ENCODE measurements around the gene PTPN23. TPM values are rescaled to one million over a fixed set of nuclear protein-coding genes. Genes with fewer than 3 reads are reported as not detected.
A peak's percentile ranks its signal among the peaks of the same experiment; 100 is the strongest.
"Not testable (repeated sequence)": the region's sequence is repeated elsewhere in the genome, so short reads cannot be mapped to it uniquely, and the experiment has no call there.

The PTPN23 gene
- total RNA-seq, 1 donor from 2014 or later = 20.4 TPM

DNA sequence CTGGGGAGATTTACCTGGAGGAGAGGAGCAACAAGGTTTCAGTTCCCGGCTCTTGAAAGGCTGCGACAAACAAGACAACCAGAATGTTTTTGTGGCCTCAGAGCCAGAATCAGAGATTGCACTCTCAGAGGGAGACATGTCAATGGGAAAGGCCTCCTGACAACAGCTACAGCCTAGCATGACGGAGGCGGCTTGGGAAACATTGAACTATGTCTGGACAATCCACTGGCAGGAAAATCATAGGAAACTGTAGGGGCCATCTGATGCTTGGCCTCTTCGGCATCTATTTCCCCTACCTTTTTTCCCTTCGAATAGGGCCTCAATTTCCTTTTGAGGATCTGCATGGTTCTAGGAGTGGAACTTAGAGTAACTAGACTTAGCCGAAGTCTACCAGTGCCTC lies 13.2 kb upstream of the PTPN23 start:
- DNase-seq (ENCODE audit: low spot score) (no peak), ATAC-seq (no peak)

GRCh38 chr3:47370020-47370419 lies 10.8 kb upstream of the PTPN23 start:
- not testable (repeated sequence) for DNase-seq (ENCODE audit: low spot score); ATAC-seq

DNA sequence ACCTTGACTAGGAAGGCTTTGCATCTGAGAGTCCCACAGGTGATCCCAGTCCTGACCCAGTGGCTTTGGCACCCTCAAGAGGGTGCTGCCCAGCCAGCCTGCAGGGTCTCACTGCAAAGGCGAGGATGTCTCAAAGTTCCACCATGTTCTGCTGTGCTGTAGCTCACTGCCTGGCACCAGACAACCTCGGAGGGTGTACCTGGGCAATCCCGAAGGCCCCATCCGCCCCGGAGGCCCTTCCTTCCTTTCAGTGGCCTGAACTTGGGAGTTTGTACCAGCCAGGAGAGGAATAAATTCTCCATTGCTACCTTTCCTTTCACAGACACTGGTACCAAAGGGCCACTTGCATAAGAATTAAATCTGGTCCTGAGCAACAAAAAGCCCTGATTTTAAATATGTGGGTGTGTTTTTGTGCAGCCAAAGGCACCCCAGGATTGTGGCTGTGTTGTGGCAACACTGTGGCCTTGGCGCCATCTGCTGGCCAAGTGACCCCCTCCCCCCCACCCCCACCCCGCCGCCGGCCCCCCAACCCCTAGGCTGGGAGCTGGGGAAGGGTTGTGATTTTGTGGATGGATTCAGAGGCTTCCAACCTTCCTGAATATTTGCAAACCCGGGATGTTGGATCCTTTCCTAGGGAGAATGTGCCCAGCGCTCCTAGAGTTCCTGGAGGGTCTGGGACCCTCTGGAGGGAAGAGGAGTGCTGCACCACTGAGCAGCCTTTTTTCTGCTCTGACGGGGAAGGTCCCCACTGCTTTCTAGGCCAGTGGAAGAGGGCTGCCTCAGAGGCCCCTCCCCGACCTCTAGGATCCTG lies 9.7 kb upstream of the PTPN23 start:
- ATAC-seq = peak; percentile 61
- no peak for DNase-seq (ENCODE audit: low spot score)

GRCh38 chr3:47374587-47374986 lies 6.2 kb upstream of the PTPN23 start:
- no peak for ATAC-seq

DNA sequence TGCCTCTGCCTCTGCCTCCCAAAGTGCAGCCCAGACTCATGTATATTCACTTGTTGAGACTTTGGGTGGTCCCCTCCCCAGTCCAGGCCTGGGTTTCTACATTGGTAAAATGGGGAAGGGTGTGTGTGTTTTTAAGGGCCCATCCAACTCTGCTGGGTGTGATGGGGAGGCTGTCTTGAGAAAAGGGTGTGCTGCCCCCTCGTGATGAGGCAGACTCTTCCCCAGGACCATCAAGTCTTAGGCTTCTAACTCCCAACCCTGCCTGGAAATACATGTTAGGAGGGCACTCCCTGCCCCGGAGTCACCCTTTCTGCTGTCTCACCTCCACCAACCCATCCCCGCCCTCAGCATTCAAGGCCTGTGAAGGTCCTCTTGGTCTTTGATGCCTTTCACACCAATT lies 4.4 kb upstream of the PTPN23 start:
- DNase-seq (ENCODE audit: low spot score) = no peak
- ATAC-seq = no peak

More at GRCh38 chr3:47374587-47374986, 6.2 kb upstream of the PTPN23 start:
- DNase-seq (ENCODE audit: low spot score) = no peak

DNA sequence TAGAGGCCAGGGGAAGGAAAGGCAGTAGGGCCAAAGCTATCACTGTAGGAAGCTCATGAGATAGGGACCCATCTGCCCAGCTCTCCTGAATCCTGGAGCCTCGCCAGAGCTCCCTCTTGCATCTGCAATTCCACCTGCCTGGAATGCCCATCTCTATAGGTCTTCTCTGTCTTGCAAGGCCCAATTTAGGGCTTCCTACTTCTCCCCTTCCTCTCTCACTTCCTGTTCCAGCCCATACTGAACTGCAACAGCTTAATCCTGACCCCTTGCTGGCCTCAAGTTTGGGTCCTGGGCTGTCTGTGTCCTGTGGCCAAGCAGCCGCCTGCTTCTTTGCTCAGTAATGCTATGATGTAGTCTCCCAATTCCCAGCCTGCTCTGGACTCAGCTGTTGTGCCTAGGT lies 3.6 kb upstream of the PTPN23 start:
- DNase-seq (ENCODE audit: low spot score) = no peak
- no peak for ATAC-seq

DNA sequence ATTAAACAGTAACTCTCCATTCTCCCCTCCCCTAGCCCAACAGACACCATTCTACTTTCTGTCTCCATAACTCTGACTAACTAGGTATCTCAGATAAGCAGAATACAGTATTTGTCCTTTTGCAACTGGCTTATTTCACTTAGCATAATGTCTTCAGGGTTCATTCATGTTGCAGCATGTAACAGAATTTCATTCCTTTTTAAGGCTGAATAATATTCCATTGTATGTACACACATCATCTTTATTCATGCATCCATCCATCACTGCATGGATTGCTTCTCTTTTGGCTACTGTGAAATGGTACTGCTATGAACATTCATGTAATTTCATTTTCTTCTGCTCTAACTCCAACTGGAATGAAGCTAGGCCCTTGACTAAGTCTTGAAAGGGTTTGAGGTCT lies 2.0 kb upstream of the PTPN23 start:
- ATAC-seq = no peak
- DNase-seq (ENCODE audit: low spot score) = no peak

DNA sequence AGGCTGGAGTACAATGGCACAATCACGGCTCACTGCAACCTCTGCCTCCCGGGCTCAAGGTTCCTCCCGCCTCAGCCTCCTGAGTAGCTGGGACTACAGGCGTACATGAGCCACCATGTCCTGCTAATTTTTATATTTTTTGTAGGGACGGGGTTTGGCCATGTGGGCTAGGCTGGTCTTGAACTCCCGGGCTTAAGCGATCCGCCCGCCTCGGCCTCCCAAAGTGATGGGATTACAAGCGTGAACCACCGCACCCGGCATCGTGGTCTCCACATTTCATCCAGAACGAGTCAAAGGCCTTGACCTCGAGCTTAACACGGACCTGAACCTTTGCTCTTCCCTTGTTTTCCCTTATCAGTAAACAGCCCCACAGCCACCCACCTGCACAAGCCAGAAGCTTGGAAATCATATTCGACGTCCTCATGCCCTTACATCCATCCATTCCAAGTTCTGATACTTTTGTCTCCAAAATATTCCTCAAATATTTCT lies 1.4 kb upstream of the PTPN23 start:
- ATAC-seq (peak; percentile 12), DNase-seq (ENCODE audit: low spot score) (peak; percentile 60)

DNA sequence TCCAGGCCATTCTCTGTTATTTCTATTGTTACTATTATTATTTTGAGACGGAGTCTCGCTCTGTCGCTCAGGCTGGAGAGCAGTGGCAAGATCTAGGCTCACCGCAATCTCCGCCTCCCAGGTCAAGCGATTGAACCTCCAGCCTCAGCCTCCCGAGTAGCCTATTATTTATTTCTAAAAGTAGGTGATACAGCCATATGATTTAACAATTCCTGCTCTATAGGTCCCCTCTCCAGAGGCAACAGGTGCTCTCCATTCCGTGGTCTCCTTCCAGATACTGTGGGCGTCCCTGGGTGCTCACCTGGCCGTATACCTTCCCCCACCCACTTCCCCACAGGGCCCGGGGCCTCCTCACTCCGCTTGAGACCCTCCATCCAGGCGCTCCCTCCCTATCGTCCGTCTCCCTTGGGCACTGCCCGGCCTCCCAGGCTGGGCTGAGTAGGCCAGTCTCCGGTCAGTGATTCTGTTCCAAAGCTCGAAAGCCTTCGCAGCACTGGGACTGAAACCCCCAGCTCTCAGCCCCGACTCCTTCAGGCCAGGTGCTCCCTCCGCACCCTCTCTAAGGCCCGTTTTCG lies 708 bp upstream of the PTPN23 start:
- no peak for ATAC-seq

GRCh38 chr3:47381317-47382157 lies 716 bp downstream of the PTPN23 start:
- ATAC-seq (peak; percentile 67), DNase-seq (ENCODE audit: low spot score) (peak; percentile 83)

More for the DNA sequence above, 708 bp upstream of the PTPN23 start:
- DNase-seq (ENCODE audit: low spot score) = no peak

- DNase-seq (ENCODE audit: low spot score) = no peak
- ATAC-seq = no peak
Measured at GRCh38 chr3:47384425-47384824, 3.6 kb downstream of the PTPN23 start.

DNA sequence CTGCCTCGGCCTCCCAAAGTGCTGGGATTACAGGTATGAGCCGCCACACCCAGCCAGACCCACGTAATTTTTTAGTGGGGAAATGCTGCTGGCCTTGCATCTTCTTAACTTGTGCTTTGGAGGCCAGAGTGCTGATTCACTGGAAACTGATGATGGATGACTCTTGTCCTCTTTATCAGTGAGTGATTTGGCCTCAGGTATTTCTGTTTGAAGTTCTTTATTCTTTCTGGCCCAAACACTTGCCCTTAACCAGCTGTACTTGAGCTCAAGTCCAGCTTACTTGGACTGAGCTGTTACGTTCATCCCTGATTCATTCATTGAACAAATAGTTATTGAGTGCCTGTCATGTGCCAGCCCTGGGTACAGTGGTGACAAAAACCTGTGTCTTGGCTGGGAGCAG lies 4.2 kb downstream of the PTPN23 start:
- ATAC-seq = no peak
- no peak for DNase-seq (ENCODE audit: low spot score)

DNA sequence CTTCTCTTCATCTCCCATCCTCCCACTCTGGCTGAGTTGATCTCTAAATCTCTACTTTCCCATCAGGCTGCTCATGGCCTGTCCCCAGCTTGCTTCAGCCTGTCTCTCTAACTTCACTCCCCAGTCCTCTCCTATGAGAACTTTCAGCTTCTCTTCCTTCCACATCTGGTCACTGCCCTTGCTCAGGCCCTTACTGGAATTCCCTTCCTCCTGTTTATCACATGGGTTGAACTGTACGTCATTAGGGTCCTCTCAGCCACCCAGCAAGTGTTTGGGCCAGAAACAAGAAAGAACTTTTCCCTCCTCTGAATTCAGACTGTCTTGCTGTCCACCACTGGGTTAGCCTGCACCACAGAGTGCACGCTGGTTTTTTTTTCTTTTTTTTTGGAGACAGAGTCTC lies 5.0 kb downstream of the PTPN23 start:
- DNase-seq (ENCODE audit: low spot score) = no peak
- ATAC-seq = peak; percentile 2

- ATAC-seq (no peak), DNase-seq (ENCODE audit: low spot score) (no peak)
Measured at GRCh38 chr3:47392933-47393332, 12.1 kb downstream of the PTPN23 start.

GRCh38 chr3:47394140-47394870 lies 13.5 kb downstream of the PTPN23 start:
- ATAC-seq (peak; percentile 53), DNase-seq (ENCODE audit: low spot score) (no peak)

GRCh38 chr3:47394881-47395280 lies 14.1 kb downstream of the PTPN23 start:
- no peak for DNase-seq (ENCODE audit: low spot score)
- ATAC-seq = no peak

- no peak for ATAC-seq
Measured at GRCh38 chr3:47398228-47398627, 17.4 kb downstream of the PTPN23 start.

GRCh38 chr3:47399016-47399415 lies 18.2 kb downstream of the PTPN23 start:
- ATAC-seq = peak; percentile 57
- DNase-seq (ENCODE audit: low spot score) = no peak

More at GRCh38 chr3:47398228-47398627, 17.4 kb downstream of the PTPN23 start:
- DNase-seq (ENCODE audit: low spot score) = no peak

DNA sequence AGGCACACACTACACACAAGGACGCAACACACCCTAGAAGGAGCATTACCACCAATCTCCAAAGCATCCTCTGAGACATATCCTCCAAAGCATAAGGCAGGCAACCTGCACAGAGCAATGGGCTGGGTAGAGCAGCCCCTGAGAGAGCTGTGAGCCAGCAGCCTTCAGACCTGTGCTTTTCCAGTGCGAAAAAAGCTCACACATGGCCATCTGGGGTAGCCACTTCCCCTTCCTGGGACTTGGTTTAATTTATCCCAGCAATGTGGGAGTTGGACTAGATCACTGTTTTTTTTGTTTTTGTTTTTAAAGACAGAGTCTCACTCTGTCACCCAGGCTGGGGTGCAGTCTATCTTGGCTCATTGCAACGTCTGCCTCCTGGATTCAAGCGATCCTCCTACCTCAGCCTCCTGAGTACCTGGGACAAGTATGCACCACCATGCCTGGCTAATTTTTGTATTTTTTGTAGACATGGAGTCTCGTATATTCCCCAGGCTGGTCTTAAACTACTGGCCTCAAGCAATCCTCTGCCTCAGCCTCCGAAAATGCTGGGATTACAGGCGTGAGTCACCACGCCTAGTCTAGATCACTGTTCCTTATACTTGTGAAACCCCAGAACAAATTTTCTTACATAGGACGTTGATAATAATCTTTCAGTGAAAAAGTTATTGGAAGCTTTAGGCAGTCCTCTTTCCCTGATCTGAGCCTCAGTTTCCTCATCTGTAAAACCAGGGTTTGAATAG lies 18.9 kb downstream of the PTPN23 start:
- no peak for ATAC-seq
- DNase-seq (ENCODE audit: low spot score) = no peak

- no peak for ATAC-seq
- DNase-seq (ENCODE audit: low spot score) = no peak
Measured at GRCh38 chr3:47404431-47404876, 23.6 kb downstream of the PTPN23 start.
